ENCODE measurements around the gene PTAFR. TPM values are rescaled to one million over a fixed set of nuclear protein-coding genes. Genes with fewer than 3 reads are reported as not detected.

Gene PTAFR
- polyA plus RNA-seq, 2 of the 4 experiments (the other 2 are of a cell fraction): 0.17 to 0.58 TPM

GRCh38 chr1:28194326-28195035 is 18.0 kb upstream of the PTAFR start:
- Histone ChIP-seq H3K4me1 (peaks cover 20% of the 10 kb centered on the region), H3K27ac (peak overlapping the region in 1 of 2 experiments; percentile 69; a peak in 3 of 6 replicates), H3K4me2 (no peak overlapping the region), H3K9me3 (no peaks in the 10 kb centered on the region), H3K4me3 (no peak overlapping the region)
- TF ChIP-seq RCOR1 (IDR thresholded peaks at IDR 0.05; ENCODE audit: low read depth, low read length): no peak
- TF ChIP-seq ATOH8 (CRISPR knock-in tag; IDR thresholded peaks at IDR 0.05; ENCODE audit: low read depth): no peak
- TF ChIP-seq ESRRA (IDR thresholded peaks at IDR 0.05; ENCODE audit: borderline replicate concordance, low read length): no peak
- TF ChIP-seq HOXB5 (CRISPR knock-in tag; IDR thresholded peaks at IDR 0.05): no peak
- peak; percentile 21 to 30; a peak in 2 of 6 replicates for ATAC-seq
- ChIA-PET CTCF (interaction anchor here (1.0 to 5.1 kb wide), 3 partner anchors 14 to 337 kb away, joined by 3 to 19 read pairs (median 17); no protein-coding TSS in a partner anchor), POLR2A (no interaction called here)
- FAIRE-seq: no peak
- DNase-seq (ENCODE audit: low read depth in 1 of 2, low spot score in 1 of 2): no peak
- 34% methylated on average over 4 of the region's 8 CpGs for WGBS (ENCODE audit: missing lambda C conversion rate)

- POLR2A ChIA-PET: no interaction called here
- no peak overlapping the region for H3K4me2 ChIP-seq
Observed at GRCh38 chr1:28193701-28194161, 17.2 kb upstream of the PTAFR start.

GRCh38 chr1:28190996-28191645 is 14.6 kb upstream of the PTAFR start:
- no peak for DNase-seq (ENCODE audit: low read depth in 1 of 2, low spot score in 1 of 2)
- Histone ChIP-seq H3K4me2 (0 out of 3 replicates have a peak overlapping the region, but pooled peaks have one; percentile 53), H3K4me3 (no peak overlapping the region), H3K27ac (peak overlapping the region; percentile 57 to 64; a peak in 5 of 6 replicates), H3K9me3 (no peaks in the 10 kb centered on the region), H3K4me1 (peaks cover 20% of the 10 kb centered on the region)
- WGBS (ENCODE audit: missing lambda C conversion rate): 85% methylated on average over 12 of the region's 12 CpGs
- TF ChIP-seq RNF2 (IDR thresholded peaks at IDR 0.05; ENCODE audit: borderline replicate concordance, low read depth) (no peak), ZSCAN20 (CRISPR knock-in tag; IDR thresholded peaks at IDR 0.05) (no peak), ZFP36 (IDR thresholded peaks at IDR 0.05; ENCODE audit: borderline replicate concordance, partially characterized antibody) (no peak), NPAS2 (CRISPR knock-in tag; IDR thresholded peaks at IDR 0.05; ENCODE audit: borderline replicate concordance) (no peak), HOXB5 (CRISPR knock-in tag; IDR thresholded peaks at IDR 0.05) (no peak), TFCP2L1 (CRISPR knock-in tag; IDR thresholded peaks at IDR 0.05) (no peak), E2F6 (IDR thresholded peaks at IDR 0.05; ENCODE audit: borderline replicate concordance, low read depth) (no peak)
- TF ChIP-seq, protein P1, sequence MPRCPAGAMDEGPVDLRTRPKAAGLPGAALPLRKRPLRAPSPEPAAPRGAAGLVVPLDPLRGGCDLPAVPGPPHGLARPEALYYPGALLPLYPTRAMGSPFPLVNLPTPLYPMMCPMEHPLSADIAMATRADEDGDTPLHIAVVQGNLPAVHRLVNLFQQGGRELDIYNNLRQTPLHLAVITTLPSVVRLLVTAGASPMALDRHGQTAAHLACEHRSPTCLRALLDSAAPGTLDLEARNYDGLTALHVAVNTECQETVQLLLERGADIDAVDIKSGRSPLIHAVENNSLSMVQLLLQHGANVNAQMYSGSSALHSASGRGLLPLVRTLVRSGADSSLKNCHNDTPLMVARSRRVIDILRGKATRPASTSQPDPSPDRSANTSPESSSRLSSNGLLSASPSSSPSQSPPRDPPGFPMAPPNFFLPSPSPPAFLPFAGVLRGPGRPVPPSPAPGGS (IDR thresholded peaks at IDR 0.05): no peak
- CTCF ChIA-PET: interaction anchor here (1.1 to 4.0 kb wide), 3 partner anchors 17 to 100 kb away, joined by 3 to 17 read pairs (median 6); no protein-coding TSS in a partner anchor
- peak in 1 of 2 experiments; percentile 23; a peak in 3 of 6 replicates for ATAC-seq
- no peak for FAIRE-seq
- POLR2A ChIA-PET: interaction anchor here (1.0 kb wide), 1 partner anchor 104 kb away, joined by 3 read pairs; no protein-coding TSS in a partner anchor

More at GRCh38 chr1:28193701-28194161, 17.2 kb upstream of the PTAFR start:
- FAIRE-seq (no peak), DNase-seq (ENCODE audit: low read depth in 1 of 2, low spot score in 1 of 2) (no peak), ATAC-seq (peak; percentile 49 to 51; a peak in 5 of 6 replicates)
- Histone ChIP-seq H3K4me3 (no peak overlapping the region), H3K4me1 (peaks cover 20% of the 10 kb centered on the region), H3K27ac (peak overlapping the region in 1 of 2 experiments; percentile 69; a peak in 3 of 6 replicates), H3K9me3 (no peaks in the 10 kb centered on the region)
- CTCF ChIA-PET: interaction anchor here (0.6 to 5.1 kb wide), 4 partner anchors 14 to 336 kb away, joined by 3 to 19 read pairs (median 10); no protein-coding TSS in a partner anchor
- WGBS (ENCODE audit: missing lambda C conversion rate): 8% methylated on average over 2 of the region's 8 CpGs
- TF ChIP-seq MYC (IDR thresholded peaks at IDR 0.05; ENCODE audit: borderline replicate concordance, low read length): no peak
- no peak for TF ChIP-seq RCOR1 (IDR thresholded peaks at IDR 0.05; ENCODE audit: low read depth, low read length)
- TF ChIP-seq, protein P2, sequence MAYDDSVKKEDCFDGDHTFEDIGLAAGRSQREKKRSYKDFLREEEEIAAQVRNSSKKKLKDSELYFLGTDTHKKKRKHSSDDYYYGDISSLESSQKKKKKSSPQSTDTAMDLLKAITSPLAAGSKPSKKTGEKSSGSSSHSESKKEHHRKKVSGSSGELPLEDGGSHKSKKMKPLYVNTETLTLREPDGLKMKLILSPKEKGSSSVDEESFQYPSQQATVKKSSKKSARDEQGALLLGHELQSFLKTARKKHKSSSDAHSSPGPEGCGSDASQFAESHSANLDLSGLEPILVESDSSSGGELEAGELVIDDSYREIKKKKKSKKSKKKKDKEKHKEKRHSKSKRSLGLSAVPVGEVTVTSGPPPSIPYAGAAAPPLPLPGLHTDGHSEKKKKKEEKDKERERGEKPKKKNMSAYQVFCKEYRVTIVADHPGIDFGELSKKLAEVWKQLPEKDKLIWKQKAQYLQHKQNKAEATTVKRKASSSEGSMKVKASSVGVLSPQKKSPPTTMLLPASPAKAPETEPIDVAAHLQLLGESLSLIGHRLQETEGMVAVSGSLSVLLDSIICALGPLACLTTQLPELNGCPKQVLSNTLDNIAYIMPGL (CRISPR knock-in tag; IDR thresholded peaks at IDR 0.05; ENCODE audit: borderline replicate concordance): no peak
- no peak for TF ChIP-seq CHD4 (IDR thresholded peaks at IDR 0.05; ENCODE audit: borderline replicate concordance)
- no peak for TF ChIP-seq POLR2AphosphoS2 (conservative IDR thresholded peaks at IDR 0.05; ENCODE audit: low read length)
- TF ChIP-seq NR3C1 (IDR thresholded peaks at IDR 0.05): no peak
- no peak for TF ChIP-seq EHMT2 (IDR thresholded peaks at IDR 0.05; ENCODE audit: low read depth)

All from A549 (cell line).